Measurements from ENCODE around the gene ZNF593. TPM values are rescaled to one million over a fixed set of nuclear protein-coding genes. Genes with fewer than 3 reads are reported as not detected.

The ZNF593 gene
- total and polyA plus RNA-seq, 2 of the 13 experiments (the other 11 are each of a cell fraction or from before 2014, with no cell fraction given), result 37.3 to 55.8 TPM

DNA sequence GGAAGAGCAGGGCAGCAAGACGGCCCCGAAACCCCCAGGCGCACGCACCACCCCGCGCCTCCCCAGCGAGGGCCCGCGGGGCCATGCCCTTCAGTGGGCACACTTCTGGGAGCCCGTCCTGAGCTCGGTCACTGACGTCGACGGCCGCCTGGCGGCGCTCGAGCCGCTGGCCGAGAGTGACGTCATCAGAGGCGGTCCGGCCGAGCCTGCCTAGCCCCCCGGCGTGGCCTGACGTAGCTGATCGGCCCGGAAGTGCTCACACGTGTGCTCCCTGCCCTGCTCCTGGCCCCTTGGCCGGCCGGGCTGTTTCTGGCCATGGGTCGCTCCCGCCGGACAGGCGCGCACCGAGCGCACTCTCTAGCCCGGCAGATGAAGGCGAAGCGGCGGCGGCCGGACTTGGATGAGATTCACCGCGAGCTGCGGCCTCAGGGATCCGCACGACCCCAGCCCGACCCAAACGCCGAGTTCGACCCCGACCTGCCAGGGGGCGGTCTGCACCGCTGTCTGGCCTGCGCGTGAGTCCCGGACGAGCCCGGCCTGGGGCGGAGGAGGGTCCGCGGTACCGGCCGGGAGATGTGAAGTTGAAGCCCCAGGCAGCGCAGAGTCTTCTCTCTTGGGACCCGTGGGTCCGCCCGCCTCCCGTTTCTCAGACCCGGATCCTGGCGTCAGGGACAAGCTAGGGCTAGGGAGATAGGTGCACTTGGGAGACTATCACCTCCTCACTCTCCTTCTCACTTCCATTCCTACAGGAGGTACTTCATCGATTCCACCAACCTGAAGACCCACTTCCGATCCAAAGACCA, at the start of gene ZNF593 (continued):
- TF ChIP-seq, protein P1, sequence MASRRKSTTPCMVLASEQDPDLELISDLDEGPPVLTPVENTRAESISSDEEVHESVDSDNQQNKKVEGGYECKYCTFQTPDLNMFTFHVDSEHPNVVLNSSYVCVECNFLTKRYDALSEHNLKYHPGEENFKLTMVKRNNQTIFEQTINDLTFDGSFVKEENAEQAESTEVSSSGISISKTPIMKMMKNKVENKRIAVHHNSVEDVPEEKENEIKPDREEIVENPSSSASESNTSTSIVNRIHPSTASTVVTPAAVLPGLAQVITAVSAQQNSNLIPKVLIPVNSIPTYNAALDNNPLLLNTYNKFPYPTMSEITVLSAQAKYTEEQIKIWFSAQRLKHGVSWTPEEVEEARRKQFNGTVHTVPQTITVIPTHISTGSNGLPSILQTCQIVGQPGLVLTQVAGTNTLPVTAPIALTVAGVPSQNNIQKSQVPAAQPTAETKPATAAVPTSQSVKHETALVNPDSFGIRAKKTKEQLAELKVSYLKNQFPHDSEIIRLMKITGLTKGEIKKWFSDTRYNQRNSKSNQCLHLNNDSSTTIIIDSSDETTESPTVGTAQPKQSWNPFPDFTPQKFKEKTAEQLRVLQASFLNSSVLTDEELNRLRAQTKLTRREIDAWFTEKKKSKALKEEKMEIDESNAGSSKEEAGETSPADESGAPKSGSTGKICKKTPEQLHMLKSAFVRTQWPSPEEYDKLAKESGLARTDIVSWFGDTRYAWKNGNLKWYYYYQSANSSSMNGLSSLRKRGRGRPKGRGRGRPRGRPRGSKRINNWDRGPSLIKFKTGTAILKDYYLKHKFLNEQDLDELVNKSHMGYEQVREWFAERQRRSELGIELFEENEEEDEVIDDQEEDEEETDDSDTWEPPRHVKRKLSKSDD (CRISPR knock-in tag; IDR thresholded peaks at IDR 0.05; ENCODE audit: low read depth), result peak; percentile 98
- peak; percentile 84 for TF ChIP-seq PTBP1 (IDR thresholded peaks at IDR 0.05; ENCODE audit: low read depth, low read length, poor library complexity, severe bottlenecking)
- no peak for TF ChIP-seq CEBPB (IDR thresholded peaks at IDR 0.05; ENCODE audit: borderline replicate concordance, low read depth, low read length)
- TF ChIP-seq ZNF333 (CRISPR knock-in tag; IDR thresholded peaks at IDR 0.05; ENCODE audit: borderline replicate concordance), result peak; percentile 98
- TF ChIP-seq, protein P2, sequence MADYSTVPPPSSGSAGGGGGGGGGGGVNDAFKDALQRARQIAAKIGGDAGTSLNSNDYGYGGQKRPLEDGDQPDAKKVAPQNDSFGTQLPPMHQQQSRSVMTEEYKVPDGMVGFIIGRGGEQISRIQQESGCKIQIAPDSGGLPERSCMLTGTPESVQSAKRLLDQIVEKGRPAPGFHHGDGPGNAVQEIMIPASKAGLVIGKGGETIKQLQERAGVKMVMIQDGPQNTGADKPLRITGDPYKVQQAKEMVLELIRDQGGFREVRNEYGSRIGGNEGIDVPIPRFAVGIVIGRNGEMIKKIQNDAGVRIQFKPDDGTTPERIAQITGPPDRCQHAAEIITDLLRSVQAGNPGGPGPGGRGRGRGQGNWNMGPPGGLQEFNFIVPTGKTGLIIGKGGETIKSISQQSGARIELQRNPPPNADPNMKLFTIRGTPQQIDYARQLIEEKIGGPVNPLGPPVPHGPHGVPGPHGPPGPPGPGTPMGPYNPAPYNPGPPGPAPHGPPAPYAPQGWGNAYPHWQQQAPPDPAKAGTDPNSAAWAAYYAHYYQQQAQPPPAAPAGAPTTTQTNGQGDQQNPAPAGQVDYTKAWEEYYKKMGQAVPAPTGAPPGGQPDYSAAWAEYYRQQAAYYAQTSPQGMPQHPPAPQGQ (CRISPR knock-in tag; IDR thresholded peaks at IDR 0.05; ENCODE audit: borderline replicate concordance), result peak; percentile 69; the same call in 1 of the 2 replicates
- peak; percentile 62; the same call in 1 of the 2 replicates for TF ChIP-seq TSC22D2 (CRISPR knock-in tag; IDR thresholded peaks at IDR 0.05; ENCODE audit: borderline replicate concordance)
- TF ChIP-seq, protein P3, sequence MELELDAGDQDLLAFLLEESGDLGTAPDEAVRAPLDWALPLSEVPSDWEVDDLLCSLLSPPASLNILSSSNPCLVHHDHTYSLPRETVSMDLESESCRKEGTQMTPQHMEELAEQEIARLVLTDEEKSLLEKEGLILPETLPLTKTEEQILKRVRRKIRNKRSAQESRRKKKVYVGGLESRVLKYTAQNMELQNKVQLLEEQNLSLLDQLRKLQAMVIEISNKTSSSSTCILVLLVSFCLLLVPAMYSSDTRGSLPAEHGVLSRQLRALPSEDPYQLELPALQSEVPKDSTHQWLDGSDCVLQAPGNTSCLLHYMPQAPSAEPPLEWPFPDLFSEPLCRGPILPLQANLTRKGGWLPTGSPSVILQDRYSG (CRISPR knock-in tag; IDR thresholded peaks at IDR 0.05), result peak; percentile 88; the same call in 1 of the 2 replicates
- TF ChIP-seq, protein P4, sequence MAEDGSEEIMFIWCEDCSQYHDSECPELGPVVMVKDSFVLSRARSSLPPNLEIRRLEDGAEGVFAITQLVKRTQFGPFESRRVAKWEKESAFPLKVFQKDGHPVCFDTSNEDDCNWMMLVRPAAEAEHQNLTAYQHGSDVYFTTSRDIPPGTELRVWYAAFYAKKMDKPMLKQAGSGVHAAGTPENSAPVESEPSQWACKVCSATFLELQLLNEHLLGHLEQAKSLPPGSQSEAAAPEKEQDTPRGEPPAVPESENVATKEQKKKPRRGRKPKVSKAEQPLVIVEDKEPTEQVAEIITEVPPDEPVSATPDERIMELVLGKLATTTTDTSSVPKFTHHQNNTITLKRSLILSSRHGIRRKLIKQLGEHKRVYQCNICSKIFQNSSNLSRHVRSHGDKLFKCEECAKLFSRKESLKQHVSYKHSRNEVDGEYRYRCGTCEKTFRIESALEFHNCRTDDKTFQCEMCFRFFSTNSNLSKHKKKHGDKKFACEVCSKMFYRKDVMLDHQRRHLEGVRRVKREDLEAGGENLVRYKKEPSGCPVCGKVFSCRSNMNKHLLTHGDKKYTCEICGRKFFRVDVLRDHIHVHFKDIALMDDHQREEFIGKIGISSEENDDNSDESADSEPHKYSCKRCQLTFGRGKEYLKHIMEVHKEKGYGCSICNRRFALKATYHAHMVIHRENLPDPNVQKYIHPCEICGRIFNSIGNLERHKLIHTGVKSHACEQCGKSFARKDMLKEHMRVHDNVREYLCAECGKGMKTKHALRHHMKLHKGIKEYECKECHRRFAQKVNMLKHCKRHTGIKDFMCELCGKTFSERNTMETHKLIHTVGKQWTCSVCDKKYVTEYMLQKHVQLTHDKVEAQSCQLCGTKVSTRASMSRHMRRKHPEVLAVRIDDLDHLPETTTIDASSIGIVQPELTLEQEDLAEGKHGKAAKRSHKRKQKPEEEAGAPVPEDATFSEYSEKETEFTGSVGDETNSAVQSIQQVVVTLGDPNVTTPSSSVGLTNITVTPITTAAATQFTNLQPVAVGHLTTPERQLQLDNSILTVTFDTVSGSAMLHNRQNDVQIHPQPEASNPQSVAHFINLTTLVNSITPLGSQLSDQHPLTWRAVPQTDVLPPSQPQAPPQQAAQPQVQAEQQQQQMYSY (CRISPR knock-in tag; IDR thresholded peaks at IDR 0.05), result 0 out of 2 replicates have a peak, but pooled peaks have one; percentile 31
- TF ChIP-seq, protein P5, sequence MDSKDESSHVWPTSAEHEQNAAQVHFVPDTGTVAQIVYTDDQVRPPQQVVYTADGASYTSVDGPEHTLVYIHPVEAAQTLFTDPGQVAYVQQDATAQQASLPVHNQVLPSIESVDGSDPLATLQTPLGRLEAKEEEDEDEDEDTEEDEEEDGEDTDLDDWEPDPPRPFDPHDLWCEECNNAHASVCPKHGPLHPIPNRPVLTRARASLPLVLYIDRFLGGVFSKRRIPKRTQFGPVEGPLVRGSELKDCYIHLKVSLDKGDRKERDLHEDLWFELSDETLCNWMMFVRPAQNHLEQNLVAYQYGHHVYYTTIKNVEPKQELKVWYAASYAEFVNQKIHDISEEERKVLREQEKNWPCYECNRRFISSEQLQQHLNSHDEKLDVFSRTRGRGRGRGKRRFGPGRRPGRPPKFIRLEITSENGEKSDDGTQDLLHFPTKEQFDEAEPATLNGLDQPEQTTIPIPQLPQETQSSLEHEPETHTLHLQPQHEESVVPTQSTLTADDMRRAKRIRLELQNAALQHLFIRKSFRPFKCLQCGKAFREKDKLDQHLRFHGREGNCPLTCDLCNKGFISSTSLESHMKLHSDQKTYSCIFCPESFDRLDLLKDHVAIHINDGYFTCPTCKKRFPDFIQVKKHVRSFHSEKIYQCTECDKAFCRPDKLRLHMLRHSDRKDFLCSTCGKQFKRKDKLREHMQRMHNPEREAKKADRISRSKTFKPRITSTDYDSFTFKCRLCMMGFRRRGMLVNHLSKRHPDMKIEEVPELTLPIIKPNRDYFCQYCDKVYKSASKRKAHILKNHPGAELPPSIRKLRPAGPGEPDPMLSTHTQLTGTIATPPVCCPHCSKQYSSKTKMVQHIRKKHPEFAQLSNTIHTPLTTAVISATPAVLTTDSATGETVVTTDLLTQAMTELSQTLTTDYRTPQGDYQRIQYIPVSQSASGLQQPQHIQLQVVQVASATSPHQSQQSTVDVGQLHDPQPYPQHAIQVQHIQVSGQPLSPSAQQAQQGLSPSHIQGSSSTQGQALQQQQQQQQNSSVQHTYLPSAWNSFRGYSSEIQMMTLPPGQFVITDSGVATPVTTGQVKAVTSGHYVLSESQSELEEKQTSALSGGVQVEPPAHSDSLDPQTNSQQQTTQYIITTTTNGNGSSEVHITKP (CRISPR knock-in tag; IDR thresholded peaks at IDR 0.05; ENCODE audit: low read depth), result peak; percentile 44; the same call in 1 of the 2 replicates
- TF ChIP-seq, protein P6, sequence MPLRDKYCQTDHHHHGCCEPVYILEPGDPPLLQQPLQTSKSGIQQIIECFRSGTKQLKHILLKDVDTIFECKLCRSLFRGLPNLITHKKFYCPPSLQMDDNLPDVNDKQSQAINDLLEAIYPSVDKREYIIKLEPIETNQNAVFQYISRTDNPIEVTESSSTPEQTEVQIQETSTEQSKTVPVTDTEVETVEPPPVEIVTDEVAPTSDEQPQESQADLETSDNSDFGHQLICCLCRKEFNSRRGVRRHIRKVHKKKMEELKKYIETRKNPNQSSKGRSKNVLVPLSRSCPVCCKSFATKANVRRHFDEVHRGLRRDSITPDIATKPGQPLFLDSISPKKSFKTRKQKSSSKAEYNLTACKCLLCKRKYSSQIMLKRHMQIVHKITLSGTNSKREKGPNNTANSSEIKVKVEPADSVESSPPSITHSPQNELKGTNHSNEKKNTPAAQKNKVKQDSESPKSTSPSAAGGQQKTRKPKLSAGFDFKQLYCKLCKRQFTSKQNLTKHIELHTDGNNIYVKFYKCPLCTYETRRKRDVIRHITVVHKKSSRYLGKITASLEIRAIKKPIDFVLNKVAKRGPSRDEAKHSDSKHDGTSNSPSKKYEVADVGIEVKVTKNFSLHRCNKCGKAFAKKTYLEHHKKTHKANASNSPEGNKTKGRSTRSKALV (CRISPR knock-in tag; IDR thresholded peaks at IDR 0.05), result peak; percentile 88
